ENCODE measurements around the gene DMD. TPM values are rescaled to one million over a fixed set of nuclear protein-coding genes. Genes with fewer than 3 reads are reported as not detected.

DMD gene
- total and polyA plus RNA-seq, 2 donors (not counting 1 experiment from before 2014, with no cell fraction given): 2.0 to 51.8 TPM

- Histone ChIP-seq H3K9ac (ENCODE audit: low read length) (no peak overlapping the region), H3K36me3 (replicated peaks in 1 of 2; ENCODE audit: control extremely low read depth in 1 of 2, control insufficient read depth in 1 of 2, extremely low read depth in 1 of 2, insufficient read depth in 2 of 2, low read length in 1 of 2) (no peaks in the 10 kb centered on the region), H2AFZ (ENCODE audit: insufficient read depth, low read depth, low read length, poor library complexity, severe bottlenecking) (no peak overlapping the region), H3K79me2 (ENCODE audit: control insufficient read depth, insufficient read depth, low read length) (no peaks in the 10 kb centered on the region), H3K9me3 (ENCODE audit: control extremely low read depth in 1 of 3, control insufficient read depth in 2 of 3, insufficient read depth in 1 of 3, low read length in 2 of 3) (no peaks in the 10 kb centered on the region), H3K4me3 (ENCODE audit: control extremely low read depth in 1 of 5, extremely low read depth in 1 of 5, insufficient read depth in 1 of 5, low read depth in 2 of 5, low read length in 4 of 5) (no peak overlapping the region), H3K27me3 (replicated peaks in 1 of 4; ENCODE audit: control extremely low read depth in 1 of 4, control insufficient read depth in 3 of 4, insufficient read depth in 4 of 4, low read length in 3 of 4) (no peaks in the 10 kb centered on the region), H3K27ac (ENCODE audit: low read length in 2 of 2) (no peak overlapping the region), H3K4me1 (ENCODE audit: control insufficient read depth in 2 of 2, insufficient read depth in 2 of 2, low read length in 2 of 2) (no peaks in the 10 kb centered on the region), H4K20me1 (ENCODE audit: control insufficient read depth, insufficient read depth, low read length, poor library complexity, severe bottlenecking) (no peaks in the 10 kb centered on the region), H3K4me2 (replicated peaks; ENCODE audit: low read depth, low read length, poor library complexity, severe bottlenecking) (no peak overlapping the region)
- ATAC-seq (ENCODE audit: low read depth): no peak
- TF ChIP-seq, protein P1, sequence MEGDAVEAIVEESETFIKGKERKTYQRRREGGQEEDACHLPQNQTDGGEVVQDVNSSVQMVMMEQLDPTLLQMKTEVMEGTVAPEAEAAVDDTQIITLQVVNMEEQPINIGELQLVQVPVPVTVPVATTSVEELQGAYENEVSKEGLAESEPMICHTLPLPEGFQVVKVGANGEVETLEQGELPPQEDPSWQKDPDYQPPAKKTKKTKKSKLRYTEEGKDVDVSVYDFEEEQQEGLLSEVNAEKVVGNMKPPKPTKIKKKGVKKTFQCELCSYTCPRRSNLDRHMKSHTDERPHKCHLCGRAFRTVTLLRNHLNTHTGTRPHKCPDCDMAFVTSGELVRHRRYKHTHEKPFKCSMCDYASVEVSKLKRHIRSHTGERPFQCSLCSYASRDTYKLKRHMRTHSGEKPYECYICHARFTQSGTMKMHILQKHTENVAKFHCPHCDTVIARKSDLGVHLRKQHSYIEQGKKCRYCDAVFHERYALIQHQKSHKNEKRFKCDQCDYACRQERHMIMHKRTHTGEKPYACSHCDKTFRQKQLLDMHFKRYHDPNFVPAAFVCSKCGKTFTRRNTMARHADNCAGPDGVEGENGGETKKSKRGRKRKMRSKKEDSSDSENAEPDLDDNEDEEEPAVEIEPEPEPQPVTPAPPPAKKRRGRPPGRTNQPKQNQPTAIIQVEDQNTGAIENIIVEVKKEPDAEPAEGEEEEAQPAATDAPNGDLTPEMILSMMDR (IDR thresholded peaks at IDR 0.05): no peak
- no peak for TF ChIP-seq EZH2 (IDR thresholded peaks at IDR 0.05; ENCODE audit: borderline replicate concordance, insufficient read depth, low read depth, low read length, poor library complexity, severe bottlenecking)
- WGBS (ENCODE audit: insufficient coverage): no CpG with 5 or more reads among the region's 4 CpGs
- no peak overlapping the region for H3K4me3 Mint-ChIP-seq
- H3K27me3 Mint-ChIP-seq: no peaks in the 10 kb centered on the region
- ChIA-PET POLR2A (no interaction called here), CTCF (no interaction called here)
- H3K27ac Mint-ChIP-seq: no peak overlapping the region
- DNase-seq: no peak
- no peaks in the 10 kb centered on the region for H3K4me1 Mint-ChIP-seq
- intact Hi-C loops (cut with micrococcal nuclease): no loop called here
- no peaks in the 10 kb centered on the region for H3K9me3 Mint-ChIP-seq (ENCODE audit: insufficient read depth)
These were observed 1659.4 kb downstream of the DMD start for GRCh38 chrX:31551913-31552312.

- intact Hi-C loops (cut with micrococcal nuclease): no loop called here
- no peak overlapping the region for H3K9ac ChIP-seq (ENCODE audit: low read length)
- no peaks in the 10 kb centered on the region for H3K9me3 ChIP-seq (ENCODE audit: control extremely low read depth in 1 of 3, control insufficient read depth in 2 of 3, insufficient read depth in 1 of 3, low read length in 2 of 3)
- no peak overlapping the region for H3K27ac ChIP-seq (ENCODE audit: low read length in 2 of 2)
- CTCF ChIA-PET: no interaction called here
- DNase-seq (no peak), ATAC-seq (ENCODE audit: low read depth) (no peak)
- no peaks in the 10 kb centered on the region for H3K79me2 ChIP-seq (ENCODE audit: control insufficient read depth, insufficient read depth, low read length)
- Mint-ChIP-seq H3K4me1 (no peaks in the 10 kb centered on the region), H3K27ac (no peak overlapping the region), H3K27me3 (no peaks in the 10 kb centered on the region), H3K4me3 (no peak overlapping the region), H3K9me3 (ENCODE audit: insufficient read depth) (no peaks in the 10 kb centered on the region)
- H2AFZ ChIP-seq (ENCODE audit: insufficient read depth, low read depth, low read length, poor library complexity, severe bottlenecking): no peak overlapping the region
- no peak overlapping the region for H3K4me3 ChIP-seq (ENCODE audit: control extremely low read depth in 1 of 5, extremely low read depth in 1 of 5, insufficient read depth in 1 of 5, low read depth in 2 of 5, low read length in 4 of 5)
- no peak overlapping the region for H3K4me2 ChIP-seq (replicated peaks; ENCODE audit: low read depth, low read length, poor library complexity, severe bottlenecking)
- POLR2A ChIA-PET: no interaction called here
- no CpG with 5 or more reads among the region's 2 CpGs for whole genome bisulfite sequencing (ENCODE audit: insufficient coverage)
- H3K27me3 ChIP-seq (replicated peaks in 1 of 4; ENCODE audit: control extremely low read depth in 1 of 4, control insufficient read depth in 3 of 4, insufficient read depth in 4 of 4, low read length in 3 of 4): no peaks in the 10 kb centered on the region
- no peaks in the 10 kb centered on the region for H4K20me1 ChIP-seq (ENCODE audit: control insufficient read depth, insufficient read depth, low read length, poor library complexity, severe bottlenecking)
- no peak for TF ChIP-seq EZH2 (IDR thresholded peaks at IDR 0.05; ENCODE audit: borderline replicate concordance, insufficient read depth, low read depth, low read length, poor library complexity, severe bottlenecking)
- TF ChIP-seq, protein P1 (IDR thresholded peaks at IDR 0.05): no peak
- no peaks in the 10 kb centered on the region for H3K36me3 ChIP-seq (replicated peaks in 1 of 2; ENCODE audit: control extremely low read depth in 1 of 2, control insufficient read depth in 1 of 2, extremely low read depth in 1 of 2, insufficient read depth in 2 of 2, low read length in 1 of 2)
- no peaks in the 10 kb centered on the region for H3K4me1 ChIP-seq (ENCODE audit: control insufficient read depth in 2 of 2, insufficient read depth in 2 of 2, low read length in 2 of 2)
These were observed 1661.2 kb downstream of the DMD start for GRCh38 chrX:31550158-31550557.
